GM12873 (cell line): Measurements from ENCODE around the gene SCGB1C2.

Experiments used
- CTCF ChIP-seq: IDR thresholded peaks from 2 replicates; pipeline ENCODE4 v1.5.1; 2012; ENCODE audit warnings: low read depth, mild to moderate bottlenecking, moderate library complexity, low read length, control low read depth; ENCODE audit not compliant: insufficient read depth; ENCODE audit errors: missing control alignments

Gene SCGB1C2

GRCh38 chr17:180381-181244 lies 43.2 kb downstream of the SCGB1C2 start:
- no peak for TF ChIP-seq CTCF

GRCh38 chr17:181245-182049 lies 44.1 kb downstream of the SCGB1C2 start, which contains the start of gene DOC2B:
DOC2B (minus strand) TSS chr17:181650; CDS start chr17:181479, 171 bp downstream.
- TF ChIP-seq CTCF: no peak

GRCh38 chr17:182050-182751 lies 44.8 kb downstream of the SCGB1C2 start:
- no peak for TF ChIP-seq CTCF

DNA sequence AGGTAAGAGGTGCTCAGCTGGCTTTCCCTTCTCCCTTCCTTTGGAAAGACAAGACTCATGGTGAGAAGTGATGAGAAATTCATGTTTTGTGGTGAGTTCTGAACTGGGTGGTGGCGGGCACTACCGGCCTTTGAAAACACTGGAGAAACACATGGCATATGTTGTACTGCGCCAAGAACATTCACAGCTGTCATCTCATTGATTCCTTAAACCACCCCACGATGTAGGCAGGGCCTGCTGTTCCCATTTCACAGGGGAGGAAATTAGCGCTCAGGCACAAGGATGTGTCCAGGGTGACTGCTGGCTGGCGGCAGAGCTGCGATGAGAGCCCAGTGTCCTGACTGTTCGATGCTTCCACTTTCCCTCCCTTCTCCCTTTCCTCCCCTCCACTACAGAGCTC lies 45.7 kb downstream of the SCGB1C2 start:
- TF ChIP-seq CTCF: no peak

- no peak for TF ChIP-seq CTCF
These were observed 48.2 kb downstream of the SCGB1C2 start for GRCh38 chr17:185445-186138.

DNA sequence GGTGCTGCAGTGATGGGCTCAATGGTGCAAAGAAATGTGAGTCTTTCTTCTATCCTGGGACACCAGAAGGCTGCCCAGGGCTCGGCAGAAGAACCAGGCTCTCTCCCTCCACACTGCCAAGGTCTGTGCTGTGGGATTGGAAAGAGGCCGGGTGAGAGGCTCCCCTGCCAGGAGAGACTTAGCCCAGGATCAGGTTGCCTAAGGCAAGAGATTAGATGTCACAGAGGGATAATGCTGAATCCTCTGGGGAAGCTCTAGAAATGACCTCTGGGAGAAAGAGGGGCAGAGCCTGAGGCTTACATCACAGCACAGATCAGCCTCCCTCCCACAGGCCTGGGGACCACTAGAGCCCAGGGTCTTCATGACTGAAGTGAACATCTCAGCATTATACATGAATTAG lies 49.8 kb downstream of the SCGB1C2 start:
- TF ChIP-seq CTCF: no peak
